GM21447 (cell line): ENCODE results near the gene DHX8.

Experiments
- ATAC-seq: cut with Tn5 transposase; IDR thresholded peaks from one replicate; pipeline ENCODE4 v1.9.1; 2021; ENCODE audit not compliant: unreplicated experiment

DHX8 gene

DNA sequence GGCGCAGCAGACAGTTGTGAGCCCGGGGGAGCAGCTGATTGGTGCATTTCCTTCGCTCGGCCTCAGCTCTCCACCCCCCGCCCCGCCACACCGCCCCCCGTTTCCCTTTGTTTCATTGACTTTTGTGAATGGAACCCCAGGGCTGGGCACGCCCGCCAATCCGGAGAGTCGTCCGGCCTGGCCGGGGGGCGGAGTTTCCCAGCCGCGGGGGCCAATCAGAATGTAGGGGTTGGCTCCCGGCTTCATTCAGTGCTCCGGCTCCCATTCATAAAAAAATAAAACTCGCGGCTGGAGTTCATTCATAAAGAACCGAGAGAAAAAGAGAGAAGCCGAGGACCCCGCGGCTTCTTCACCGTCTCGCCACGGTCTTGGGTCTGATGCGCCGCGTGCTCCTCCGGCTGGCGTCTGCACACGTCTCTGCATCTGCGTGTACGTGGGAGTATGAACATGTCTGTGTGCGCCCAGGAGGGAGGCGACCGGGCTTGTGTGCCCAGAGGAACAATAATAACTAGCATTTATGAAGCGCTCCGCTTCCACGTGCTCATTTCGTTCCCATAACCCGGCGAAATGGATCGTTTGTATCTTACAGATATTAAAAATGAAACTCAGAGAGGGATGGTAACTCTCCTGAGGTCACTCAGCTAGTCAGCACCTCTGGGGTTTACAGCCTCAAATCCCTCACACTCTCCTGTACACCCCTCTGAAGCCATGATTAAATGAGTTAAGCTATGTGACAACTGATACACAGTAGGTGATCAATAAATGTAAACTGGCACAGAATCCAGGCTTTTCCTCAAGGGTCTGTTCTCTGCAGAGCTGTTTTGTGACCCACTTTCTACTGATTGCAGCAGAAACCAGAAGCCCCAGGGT is 62.8 kb downstream of the DHX8 start, which contains the start of gene ETV4:
ETV4 (minus strand) TSS at position 22 of the 870 bp plus-strand sequence. CDS start 723 bp downstream, outside the sequence.
- ATAC-seq = peak; percentile 78

DNA sequence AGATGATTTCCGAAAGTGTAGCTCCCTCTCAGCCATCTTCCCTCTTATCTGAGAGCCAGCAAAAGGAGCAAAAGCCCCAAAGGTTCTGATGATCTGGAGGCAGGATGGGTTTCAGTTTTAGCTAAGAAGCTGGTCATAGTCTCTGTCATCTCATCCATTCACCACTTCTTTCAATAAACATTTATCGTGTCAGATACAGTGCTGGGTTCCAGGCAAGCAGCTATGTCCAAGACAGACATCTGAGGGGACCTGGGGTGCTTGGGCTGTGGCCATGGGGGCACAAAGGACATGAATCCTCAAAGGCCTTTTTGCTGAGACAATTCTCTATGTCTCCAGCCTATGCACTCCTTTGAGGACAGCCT is 63.4 kb downstream of the DHX8 start:
- ATAC-seq = no peak

DNA sequence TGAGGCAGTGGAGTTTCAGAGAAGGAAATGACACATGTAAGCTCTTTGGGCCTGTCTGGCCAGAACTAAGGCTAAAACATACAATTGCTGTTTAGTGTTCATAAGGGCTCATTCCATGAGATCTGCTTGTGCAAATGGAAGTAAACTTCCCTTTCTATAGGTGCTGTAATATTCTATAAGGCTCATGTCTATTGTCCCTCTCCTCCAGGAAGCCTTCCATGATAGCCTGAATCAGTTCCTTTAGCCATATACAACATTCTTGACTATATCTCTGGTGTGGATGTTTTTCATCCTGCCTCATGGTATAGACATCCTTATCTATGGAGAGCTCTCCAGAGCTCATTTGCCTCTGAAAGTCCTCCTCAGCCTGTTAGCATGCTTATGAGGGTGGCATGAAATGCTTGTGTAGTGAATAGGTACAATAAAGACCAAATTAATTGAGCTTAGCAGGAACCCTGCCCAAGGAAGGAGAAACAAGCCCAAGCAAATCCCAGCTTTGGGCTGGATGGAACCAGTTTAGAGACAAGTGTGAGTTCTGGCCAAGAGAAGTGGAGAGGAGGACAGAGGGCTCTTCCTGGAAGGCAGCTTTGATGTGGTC is 64.0 kb downstream of the DHX8 start:
- ATAC-seq = no peak

DNA sequence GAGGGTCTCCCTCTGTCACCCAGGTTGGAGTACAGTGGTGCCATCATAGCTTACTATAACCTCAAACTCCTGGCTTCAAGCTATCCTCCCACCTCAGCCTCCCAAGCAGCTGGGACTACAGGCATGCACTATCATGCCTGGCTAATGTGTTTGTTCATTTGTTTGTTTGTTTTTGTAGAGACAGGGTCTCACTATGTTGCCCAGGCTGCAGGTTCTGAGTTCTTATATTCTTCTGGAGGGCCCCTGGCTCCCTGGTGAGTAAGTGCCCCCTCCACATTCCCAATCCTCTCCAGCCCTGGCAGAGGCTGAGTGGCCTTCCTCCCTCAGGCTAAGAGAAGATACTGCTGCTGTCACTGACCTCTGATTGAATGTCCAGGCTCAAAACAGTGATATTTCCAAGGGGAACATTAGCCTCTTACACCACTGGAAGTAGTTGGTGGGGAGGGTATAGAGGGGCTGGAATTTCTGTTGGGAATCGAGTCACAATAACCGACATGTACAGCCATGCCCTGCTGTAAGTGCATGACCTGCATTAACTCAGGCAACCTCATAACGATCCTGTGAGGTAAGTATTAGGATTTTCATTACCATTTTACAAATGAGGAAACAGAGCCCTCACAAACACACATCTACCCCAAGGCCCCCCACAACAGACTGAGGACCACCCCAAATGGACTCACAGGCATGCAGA is 65.1 kb downstream of the DHX8 start:
- ATAC-seq = no peak

DNA sequence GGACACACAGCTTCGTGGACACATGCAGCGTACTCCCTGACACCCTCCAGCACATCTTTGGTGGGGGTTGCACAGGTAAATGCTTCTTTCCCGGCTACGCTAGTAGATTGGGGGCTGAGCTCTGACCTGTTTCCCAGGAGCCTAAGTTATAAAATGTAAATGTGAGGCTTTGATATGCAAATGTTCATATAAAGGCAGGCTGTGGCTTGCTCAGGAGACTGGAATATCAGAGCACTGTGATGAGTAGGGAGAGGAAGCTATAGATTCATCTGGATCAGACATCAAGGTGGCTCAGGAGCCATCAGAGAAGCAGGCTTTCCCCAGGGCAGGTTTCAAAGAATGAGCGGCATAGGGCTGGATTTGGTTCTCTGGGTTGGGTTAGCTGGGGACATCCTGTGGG is 65.7 kb downstream of the DHX8 start:
- no peak for ATAC-seq

DNA sequence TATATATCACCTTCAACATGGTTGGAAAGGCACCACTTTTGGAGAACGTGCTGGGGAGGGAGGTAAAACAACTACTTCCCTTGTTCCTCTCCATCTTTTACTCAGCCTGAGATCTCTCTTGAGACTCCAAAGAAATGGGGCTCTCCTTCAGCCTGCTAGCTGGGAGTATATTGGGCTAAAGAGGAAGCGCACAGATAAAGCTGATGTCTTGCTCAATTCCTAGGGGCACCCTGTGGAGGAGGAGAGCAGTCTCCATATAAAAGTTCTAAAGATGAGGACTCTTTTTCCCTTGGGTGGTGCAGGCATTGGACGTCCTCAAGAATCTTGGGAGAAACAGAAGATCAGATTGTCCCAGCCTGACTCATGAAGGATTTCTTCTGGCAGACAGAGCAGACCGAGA is 67.0 kb downstream of the DHX8 start:
- ATAC-seq = no peak

DNA sequence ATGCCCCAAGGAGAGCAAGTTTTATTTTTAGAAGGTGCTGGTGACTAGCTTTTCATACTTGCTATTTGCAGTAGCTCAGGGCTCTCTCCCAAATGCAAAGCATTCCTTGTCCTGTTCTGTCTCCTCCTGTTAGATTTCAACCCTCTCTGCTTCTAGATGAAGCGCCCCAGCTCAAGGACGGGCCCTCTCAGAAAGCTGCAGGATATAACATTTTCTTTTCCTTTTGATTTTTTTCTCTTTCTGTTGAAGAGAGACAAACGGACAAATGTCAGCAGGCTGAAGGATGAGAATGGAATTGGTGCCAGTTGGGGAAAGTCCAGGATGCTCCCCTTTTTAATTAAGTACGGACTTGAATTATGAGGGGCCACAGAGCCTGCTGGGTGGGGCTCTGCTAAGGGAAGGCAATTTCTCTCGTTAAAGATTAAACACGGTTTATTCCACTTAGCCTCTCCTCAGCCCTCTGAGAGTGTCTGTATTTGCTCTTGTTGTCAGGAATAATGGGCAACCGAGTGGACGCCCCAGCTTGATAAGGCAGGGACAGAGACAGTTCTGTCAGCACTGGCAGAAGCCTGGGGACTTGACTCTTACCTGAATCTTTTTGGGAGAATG is 68.6 kb downstream of the DHX8 start:
- ATAC-seq = no peak

DNA sequence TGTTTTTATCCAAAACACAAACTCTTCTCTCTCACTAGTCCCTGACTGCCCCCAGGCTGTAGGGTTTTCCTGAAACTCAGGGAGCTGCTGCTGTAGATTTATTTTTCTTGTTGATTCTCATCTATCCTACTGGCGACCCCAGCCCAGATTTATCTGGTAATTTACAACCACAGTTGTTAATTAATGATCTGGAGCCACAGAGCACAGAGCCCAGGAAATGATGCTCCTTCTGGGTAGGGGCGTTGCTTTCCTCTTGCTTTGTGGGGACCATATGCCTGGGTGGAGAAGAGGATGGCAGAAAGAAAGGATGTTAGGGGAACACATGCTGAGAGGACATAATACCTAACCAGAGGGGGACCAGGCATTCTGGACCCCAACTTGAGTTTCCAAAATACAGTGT is 69.8 kb downstream of the DHX8 start:
- ATAC-seq = no peak

DNA sequence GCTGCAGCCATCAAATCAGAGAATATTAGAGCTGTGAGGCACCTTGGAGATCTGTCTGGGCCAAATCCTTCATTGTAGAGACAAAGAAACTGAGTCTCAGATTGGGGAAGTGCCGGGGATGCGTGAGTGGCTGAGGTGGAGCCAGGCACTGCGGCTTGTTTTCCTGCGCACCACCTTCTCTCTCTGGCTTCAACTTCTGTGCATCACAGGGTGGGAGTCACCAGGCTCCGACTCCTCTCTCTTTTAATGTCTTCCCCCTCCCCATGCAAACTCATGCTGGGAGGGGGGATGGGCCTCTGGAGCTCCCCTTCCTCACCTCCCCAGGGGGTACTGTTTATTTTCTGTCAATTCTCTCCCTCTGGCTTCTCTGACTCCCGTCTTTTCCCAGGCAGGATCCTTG is 71.1 kb downstream of the DHX8 start:
- ATAC-seq = no peak

DNA sequence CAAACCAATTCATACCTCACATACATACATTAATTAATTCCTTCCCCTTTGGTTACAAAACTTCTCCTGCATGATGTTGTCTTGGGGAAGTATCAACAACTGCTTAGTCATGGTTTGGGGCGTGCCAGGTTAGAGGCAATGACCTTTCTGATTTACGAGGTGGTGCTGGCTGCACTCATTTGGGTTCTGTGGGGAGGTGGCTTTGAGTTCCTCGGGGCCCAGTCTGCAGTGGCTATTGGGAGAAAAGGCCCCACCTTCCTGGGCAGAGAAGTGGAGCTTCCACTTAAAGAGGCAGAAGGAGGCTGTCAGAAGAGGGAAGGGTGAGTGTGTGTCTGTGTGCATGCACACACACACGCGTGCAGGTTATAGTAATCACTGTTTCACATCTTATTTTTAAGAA is 72.5 kb downstream of the DHX8 start:
- no peak for ATAC-seq

DNA sequence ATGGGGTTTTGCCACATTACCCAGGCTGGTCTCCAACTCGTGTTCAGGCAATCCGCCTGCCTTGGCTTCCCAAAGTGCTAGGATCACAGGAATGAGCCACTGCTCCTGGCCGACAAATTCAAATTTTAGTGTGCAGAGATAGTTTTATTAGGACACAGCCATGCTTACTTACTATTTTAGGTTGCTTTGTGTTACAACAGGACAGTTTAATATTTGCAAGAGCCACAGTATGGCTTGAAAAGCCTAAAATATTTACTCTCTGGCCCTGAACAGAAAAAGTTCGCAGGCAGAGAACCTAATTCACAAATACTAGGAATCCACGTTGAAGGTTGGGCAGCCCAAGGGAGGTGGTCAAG is 75.0 kb downstream of the DHX8 start:
- no peak for ATAC-seq

DNA sequence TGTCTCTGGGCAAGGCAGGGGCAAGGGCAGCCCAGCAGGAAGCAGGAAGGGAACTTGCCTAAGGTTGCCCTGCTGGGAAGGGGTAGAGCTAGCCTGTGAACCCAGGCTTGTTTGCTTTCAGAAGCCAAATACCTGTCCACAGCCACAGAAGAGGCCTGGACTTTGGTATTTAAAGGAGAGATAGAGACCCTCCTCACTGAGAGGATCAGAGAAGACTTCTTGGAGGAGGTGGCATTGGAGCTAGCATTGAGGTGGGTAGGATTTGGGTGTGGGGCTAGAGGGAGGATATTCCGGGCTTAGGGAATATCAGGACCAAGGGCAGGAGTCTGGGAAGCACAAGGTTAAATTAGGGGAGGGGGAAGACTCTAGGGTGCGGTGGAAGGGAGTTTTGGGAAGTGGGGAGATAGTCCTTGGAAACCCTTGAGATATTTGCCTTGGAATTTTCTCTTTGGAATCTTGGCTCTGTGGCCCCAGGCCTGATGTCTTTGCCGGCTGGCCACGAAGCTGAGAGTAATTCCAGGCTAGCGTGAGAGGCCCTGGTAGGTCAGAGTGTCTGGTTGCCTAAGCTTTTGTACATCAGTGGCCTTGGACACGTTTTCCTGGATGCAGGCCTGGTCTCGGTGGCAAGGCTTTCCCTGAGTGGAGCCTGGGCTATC is 75.5 kb downstream of the DHX8 start:
- ATAC-seq = no peak

DNA sequence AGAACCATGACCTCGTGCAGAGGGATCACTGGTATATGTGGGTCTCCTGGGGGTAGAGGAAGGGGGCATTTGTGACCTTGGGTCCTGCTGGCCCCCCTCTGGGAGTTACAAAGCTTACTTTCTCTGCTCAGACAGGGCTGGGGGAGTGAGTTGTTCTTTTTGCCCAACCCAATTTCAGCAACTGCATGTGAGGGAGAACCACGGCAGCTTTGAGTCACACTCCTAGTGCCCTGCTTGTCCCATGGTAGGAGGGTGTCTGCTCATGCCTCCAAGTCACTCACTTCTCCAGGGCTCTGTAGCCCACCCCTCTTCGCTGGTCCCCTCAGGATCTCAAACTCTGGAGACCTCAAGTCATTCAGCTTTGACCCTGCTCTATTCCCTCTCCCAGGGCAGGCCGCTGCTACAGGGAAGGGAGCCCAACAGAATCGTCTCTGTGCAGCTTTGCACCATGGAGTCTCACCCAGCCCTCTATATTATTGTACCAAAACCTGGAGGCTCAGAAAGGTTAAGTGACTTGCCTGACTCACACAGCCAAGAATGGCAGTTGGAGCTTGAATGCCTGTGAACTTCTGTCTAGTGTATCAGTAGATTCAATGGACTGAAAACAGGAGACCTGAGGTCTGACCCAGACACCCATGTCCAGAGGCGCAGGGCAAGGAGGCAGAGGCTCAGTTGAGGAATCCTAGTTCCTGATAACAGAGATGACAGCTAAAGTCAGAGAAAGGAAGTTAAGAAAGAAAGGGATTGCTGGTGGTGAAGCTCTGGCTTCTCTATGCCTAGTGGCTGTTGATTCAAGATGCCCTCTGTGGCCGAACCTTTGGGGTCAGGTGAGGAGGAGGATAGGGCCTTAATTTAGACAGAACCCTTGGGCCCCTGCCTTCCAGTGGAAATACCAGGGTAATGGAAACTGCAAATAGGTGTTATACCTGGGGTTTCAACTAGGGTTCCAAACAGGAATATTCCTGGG is 77.0 kb downstream of the DHX8 start:
- no peak for ATAC-seq

DNA sequence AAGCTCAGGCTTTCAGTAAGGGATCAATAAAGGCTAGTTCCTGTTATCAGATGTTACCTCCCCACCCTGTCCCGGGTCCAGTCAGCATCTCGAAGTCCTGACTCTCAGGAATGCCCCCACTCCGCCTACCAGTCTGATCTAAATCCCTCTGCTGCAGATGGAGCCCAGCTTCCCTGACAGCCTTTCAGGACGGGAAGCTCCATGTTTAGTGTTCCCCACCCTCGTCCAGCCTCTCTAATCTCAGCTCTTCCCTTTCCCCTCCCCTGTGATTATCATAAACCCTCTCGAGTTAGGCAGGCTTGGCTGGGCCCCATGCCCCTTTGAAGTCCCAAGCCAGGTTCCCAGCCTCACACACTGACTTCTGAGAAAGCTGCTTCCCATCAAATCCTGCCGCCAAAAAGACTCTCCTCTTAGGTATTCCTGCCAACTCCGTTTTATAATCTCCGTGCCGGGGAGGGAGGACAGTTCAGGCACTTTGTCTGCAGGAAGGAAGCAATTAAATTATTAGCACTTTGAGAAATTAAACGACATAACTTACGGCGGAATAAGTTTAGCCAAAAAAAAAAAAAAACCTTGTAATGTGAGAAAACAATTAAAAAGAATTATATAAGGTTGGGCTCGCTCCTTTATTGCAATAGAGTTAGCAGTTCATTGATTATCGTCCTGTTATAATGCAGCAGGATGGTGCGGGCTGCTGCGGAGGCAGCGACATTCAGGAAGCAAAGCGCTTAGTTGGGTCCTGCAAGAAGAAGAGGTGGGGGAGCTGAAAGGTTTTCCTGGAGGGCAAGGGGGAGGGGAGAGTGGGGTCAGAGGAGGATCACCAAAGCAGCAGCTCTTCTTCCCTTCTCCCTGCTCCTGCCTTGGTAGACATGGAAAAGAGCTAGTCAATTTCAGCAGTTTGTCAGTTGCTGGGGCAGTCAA is 79.2 kb downstream of the DHX8 start:
- ATAC-seq = no peak

DNA sequence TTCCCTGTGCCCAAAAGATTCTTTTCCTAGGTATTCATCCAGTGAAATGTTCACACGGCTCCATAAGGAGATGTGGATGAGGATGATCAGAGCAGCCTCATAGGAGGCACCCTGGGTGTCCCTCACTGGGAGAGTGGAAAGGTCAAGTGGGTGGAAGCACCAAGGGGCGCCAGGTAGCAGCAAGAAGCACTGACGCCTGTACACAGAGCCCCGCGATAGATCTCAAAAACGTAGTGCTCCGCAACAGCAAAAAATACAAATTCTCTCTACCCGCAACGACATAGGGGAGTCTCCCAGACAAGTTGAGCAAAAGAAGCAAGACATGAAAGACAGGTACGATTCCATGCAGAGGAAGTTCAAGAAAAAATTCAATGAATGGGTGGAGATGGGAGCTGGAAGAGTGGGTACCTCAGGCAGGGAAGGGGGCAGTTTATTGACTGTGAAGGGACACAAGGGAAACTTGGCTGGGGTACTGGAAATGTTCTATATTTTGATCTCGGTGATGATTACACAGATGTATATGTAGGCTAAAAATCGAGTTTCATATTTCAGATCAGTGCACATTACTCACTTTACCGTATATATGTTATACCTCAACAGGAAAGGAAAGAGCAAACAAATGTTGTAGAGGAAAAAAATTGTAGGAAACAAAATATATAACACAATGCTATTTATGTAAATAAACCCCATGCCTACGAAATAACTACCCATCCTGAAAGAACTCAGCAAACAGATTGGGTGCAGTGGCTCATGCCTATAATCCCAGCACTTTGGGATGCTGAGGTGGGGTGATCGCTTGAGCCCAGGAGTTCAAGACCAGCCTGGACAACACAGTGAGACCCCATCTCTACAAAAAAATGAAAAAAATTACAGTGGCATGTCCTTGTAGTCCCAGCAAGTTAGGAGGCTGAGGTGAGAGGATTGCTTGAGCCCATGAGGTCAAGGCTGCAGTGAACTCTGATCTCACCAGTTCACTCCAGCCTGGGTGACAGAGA is 80.1 kb downstream of the DHX8 start:
- ATAC-seq = no peak

DNA sequence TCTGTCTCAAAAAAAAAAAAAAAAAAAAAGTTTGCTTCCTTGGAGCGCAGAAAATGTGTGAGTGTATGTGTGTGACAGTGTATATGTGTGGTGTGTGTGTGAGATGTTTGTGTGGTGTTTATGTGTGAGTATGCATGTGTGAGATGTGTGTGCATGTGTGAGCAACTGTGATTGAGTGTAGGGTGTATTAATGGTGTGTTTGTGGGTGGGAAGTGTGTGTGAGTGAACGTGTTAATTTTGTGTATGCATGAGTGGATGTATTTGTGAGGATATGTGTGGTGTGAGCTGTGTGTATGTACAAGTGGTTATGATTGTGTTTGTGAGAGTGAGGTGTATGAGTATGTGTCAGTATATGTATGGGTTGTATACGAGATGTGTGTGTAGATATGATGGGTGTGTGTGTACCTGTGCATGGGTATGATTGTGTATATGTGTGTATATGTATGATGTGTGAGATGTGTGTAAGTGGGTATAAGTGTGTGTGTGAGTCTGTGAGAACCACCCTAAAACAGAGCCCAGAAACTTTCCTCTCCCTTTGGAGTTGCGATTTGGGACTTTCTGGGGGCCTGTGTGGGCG is 84.8 kb downstream of the DHX8 start:
- no peak for ATAC-seq

DNA sequence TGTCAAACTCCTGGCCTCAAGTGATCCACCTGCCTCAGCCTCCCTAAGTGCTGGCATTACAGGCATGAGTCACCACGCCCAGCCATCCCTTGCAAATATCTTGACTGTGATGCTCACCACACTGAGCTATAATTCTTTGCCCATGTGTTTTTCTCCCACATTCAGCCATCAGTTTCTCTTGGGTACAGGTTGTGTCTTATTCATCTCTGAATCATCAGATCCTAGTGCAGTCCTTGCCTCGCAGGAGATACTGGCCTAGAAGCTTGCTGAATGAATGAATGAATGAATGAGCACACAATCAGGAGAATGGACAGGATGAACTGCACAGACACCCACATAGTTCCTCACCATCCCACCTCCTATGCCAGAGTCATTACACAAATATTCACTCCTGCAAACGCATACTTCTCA is 86.7 kb downstream of the DHX8 start:
- no peak for ATAC-seq
